HepG2 (cell line): ENCODE measurements around the gene MED22. TPM values are rescaled to one million over a fixed set of nuclear protein-coding genes. Genes with fewer than 3 reads are reported as not detected.

Experiments
- TBL1XR1 ChIP-seq: fragments of 150-350 bp; IDR thresholded peaks from 2 replicates; pipeline ENCODE4 v1.6.1; 2014; ENCODE audit warnings: borderline replicate concordance, low read length; ENCODE audit not compliant: partially characterized antibody
- ZHX2 ChIP-seq, 2 experiments: sonication (generic) in 1 of 2; formaldehyde crosslinking in 1 of 2; IDR thresholded peaks; 2 replicates each; pipeline versions ENCODE4 v1.6.1 to v1.9.0; 2014 to 2022; ENCODE audit warnings: antibody characterized with exemption in 1 of 2, borderline replicate concordance in 1 of 2, inconsistent platforms in 1 of 2, low read depth in 1 of 2, missing genetic modification reagents in 1 of 2
- ZKSCAN1 ChIP-seq: fragments of 150-350 bp; IDR thresholded peaks from 2 replicates; pipeline ENCODE4 v1.6.1; 2014; ENCODE audit warnings: low read length
- ZNF205 ChIP-seq: IDR thresholded peaks from 2 replicates; pipeline ENCODE4 v1.6.1; 2018; ENCODE audit warnings: missing biosample characterization, missing genetic modification reagents
- ZNF350 ChIP-seq: sonication (generic); formaldehyde crosslinking; IDR thresholded peaks from 2 replicates; pipeline ENCODE4 v1.4.0; 2020; ENCODE audit warnings: mild to moderate bottlenecking, low read depth, missing genetic modification reagents, borderline replicate concordance
- ZNF816 ChIP-seq: sonication (generic); formaldehyde crosslinking; IDR thresholded peaks from 2 replicates; pipeline ENCODE4 v1.8.0; 2022; ENCODE audit warnings: missing genetic modification reagents, mild to moderate bottlenecking, borderline replicate concordance
- ZNF883 ChIP-seq: sonication (generic); formaldehyde crosslinking; IDR thresholded peaks from 2 replicates; pipeline ENCODE4 v1.5.1; 2020; ENCODE audit warnings: mild to moderate bottlenecking, missing genetic modification reagents; ENCODE audit errors: not compliant biosample characterization
- polyA plus RNA-seq, 8 experiments: library from polyadenylated mRNA; depleted of rRNA in 3 of 8; stranded (reverse) in 7 of 8; unstranded in 1 of 8; fragments of >200 nt; fragmentation: Illumina TruSeq in 4 of 8; extraction: Trizol in 4 of 8; gene quantifications; 2 replicates each; pipeline versions ENCODE4 v1.2.1 to v1.2.3, GENCODE V29; 2011 to 2016; ENCODE audit warnings: low read depth in 4 of 8, missing spikeins in 1 of 8, mixed read lengths in 1 of 8; ENCODE audit not compliant: insufficient read depth in 1 of 8
- total RNA-seq, 5 experiments: library from RNA; depleted of rRNA; stranded (reverse); fragments of >200 nt; fragmentation: Illumina TruSeq; extraction: Trizol; gene quantifications; 2 replicates each; pipeline ENCODE4 v1.2.3, GENCODE V29; 2016; ENCODE audit warnings: low read depth in 1 of 5
- TF ChIP-seq, protein P1 (sequence below): IDR thresholded peaks from 2 replicates; pipeline ENCODE4 v1.6.1; 2012; ENCODE audit warnings: low read length, improper control_type of control experiment

The MED22 gene
- total and polyA plus RNA-seq, 2 of the 13 experiments (the other 11 are each of a cell fraction or from before 2014, with no cell fraction given), result 15.8 to 22.1 TPM

- TF ChIP-seq ZHX2 (IDR thresholded peaks at IDR 0.05; ENCODE audit: low read depth) (no peak), ZHX2 (CRISPR knock-in tag; IDR thresholded peaks at IDR 0.05; ENCODE audit: borderline replicate concordance) (no peak), ZNF883 (CRISPR knock-in tag) (no peak), ZNF350 (no peak), TBL1XR1 (no peak), ZNF816 (CRISPR knock-in tag) (no peak), ZKSCAN1 (no peak), ZNF205 (no peak)
- TF ChIP-seq, protein P1, sequence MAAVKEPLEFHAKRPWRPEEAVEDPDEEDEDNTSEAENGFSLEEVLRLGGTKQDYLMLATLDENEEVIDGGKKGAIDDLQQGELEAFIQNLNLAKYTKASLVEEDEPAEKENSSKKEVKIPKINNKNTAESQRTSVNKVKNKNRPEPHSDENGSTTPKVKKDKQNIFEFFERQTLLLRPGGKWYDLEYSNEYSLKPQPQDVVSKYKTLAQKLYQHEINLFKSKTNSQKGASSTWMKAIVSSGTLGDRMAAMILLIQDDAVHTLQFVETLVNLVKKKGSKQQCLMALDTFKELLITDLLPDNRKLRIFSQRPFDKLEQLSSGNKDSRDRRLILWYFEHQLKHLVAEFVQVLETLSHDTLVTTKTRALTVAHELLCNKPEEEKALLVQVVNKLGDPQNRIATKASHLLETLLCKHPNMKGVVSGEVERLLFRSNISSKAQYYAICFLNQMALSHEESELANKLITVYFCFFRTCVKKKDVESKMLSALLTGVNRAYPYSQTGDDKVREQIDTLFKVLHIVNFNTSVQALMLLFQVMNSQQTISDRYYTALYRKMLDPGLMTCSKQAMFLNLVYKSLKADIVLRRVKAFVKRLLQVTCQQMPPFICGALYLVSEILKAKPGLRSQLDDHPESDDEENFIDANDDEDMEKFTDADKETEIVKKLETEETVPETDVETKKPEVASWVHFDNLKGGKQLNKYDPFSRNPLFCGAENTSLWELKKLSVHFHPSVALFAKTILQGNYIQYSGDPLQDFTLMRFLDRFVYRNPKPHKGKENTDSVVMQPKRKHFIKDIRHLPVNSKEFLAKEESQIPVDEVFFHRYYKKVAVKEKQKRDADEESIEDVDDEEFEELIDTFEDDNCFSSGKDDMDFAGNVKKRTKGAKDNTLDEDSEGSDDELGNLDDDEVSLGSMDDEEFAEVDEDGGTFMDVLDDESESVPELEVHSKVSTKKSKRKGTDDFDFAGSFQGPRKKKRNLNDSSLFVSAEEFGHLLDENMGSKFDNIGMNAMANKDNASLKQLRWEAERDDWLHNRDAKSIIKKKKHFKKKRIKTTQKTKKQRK, result no peak
Measured at GRCh38 chr9:133340916-133341315, 7.0 kb downstream of the MED22 start (continued).
